GM19238 (cell line): ENCODE measurements around the gene KRT35.

ENCODE experiments used
- DNase-seq: peaks from one replicate; pipeline ENCODE4 v3.0.0; 2011; ENCODE audit warnings: low spot score; ENCODE audit not compliant: insufficient read length

Gene KRT35

GRCh38 chr17:41490000-41490990, 9.3 kb upstream of the KRT35 start:
- no peak for DNase-seq

- no peak for DNase-seq
These were observed 8.6 kb upstream of the KRT35 start, which contains the start of gene KRT36 for GRCh38 chr17:41489531-41489930. Gene KRT36 (minus strand): TSS chr17:41489910. CDS start chr17:41489864, 46 bp downstream.

GRCh38 chr17:41486809-41487530, 6.0 kb upstream of the KRT35 start:
- DNase-seq, result no peak

- DNase-seq, result no peak
These were observed 5.4 kb upstream of the KRT35 start for GRCh38 chr17:41486316-41486715.

- no peak for DNase-seq
These were observed 4.3 kb upstream of the KRT35 start for GRCh38 chr17:41484920-41485904.

- no peak for DNase-seq
These were observed 3.3 kb upstream of the KRT35 start for GRCh38 chr17:41483991-41484826.

- no peak for DNase-seq
These were observed 2.6 kb upstream of the KRT35 start for GRCh38 chr17:41483531-41483930.

GRCh38 chr17:41480581-41480980, 370 bp downstream of the KRT35 start:
- no peak for DNase-seq

GRCh38 chr17:41480136-41480535, 815 bp downstream of the KRT35 start:
- DNase-seq, result no peak

- DNase-seq, result no peak
These were observed 2.7 kb downstream of the KRT35 start for GRCh38 chr17:41478237-41478636.

- no peak for DNase-seq
These were observed 3.8 kb downstream of the KRT35 start for GRCh38 chr17:41476866-41477815.

- no peak for DNase-seq
These were observed 5.5 kb downstream of the KRT35 start for GRCh38 chr17:41475421-41475820.

GRCh38 chr17:41474863-41475262, 6.1 kb downstream of the KRT35 start:
- no peak for DNase-seq

GRCh38 chr17:41468346-41468745, 12.6 kb downstream of the KRT35 start:
- no peak for DNase-seq

- no peak for DNase-seq
These were observed 13.4 kb downstream of the KRT35 start for GRCh38 chr17:41467561-41467960.

GRCh38 chr17:41466988-41467387, 14.0 kb downstream of the KRT35 start, which contains the start of gene KRT32:
Gene KRT32 (minus strand): TSS chr17:41467386. CDS start chr17:41467325, 61 bp downstream.
- no peak for DNase-seq

GRCh38 chr17:41464682-41465081, 16.3 kb downstream of the KRT35 start:
- no peak for DNase-seq

GRCh38 chr17:41464173-41464572, 16.8 kb downstream of the KRT35 start:
- no peak for DNase-seq

- no peak for DNase-seq
These were observed 17.2 kb downstream of the KRT35 start for GRCh38 chr17:41463746-41464145.
